GM13977 (cell line): Measurements from ENCODE around the gene ARHGAP15.

Source experiments
- DNase-seq: peaks from one replicate; pipeline ENCODE4 v3.0.0; 2012; ENCODE audit warnings: low spot score
- in situ Hi-C: fragments of 300-500 bp; cut with MboI; formaldehyde crosslinking; loops from one replicate; pipeline ENCODE4 v1.12.0; 2022; ENCODE audit warnings: low sequenced_read_pairs, low pct_unique_long_range_greater_than_20kb, mixed read lengths, inconsistent platforms; ENCODE audit not compliant: unreplicated experiment
- TF ChIP-seq, protein P1 (sequence below): IDR thresholded peaks from 2 replicates; pipeline ENCODE4 v1.5.1; 2012; ENCODE audit warnings: mild to moderate bottlenecking, control low read depth; ENCODE audit not compliant: insufficient read depth; ENCODE audit errors: extremely low read depth, missing control alignments

ARHGAP15 gene

DNA sequence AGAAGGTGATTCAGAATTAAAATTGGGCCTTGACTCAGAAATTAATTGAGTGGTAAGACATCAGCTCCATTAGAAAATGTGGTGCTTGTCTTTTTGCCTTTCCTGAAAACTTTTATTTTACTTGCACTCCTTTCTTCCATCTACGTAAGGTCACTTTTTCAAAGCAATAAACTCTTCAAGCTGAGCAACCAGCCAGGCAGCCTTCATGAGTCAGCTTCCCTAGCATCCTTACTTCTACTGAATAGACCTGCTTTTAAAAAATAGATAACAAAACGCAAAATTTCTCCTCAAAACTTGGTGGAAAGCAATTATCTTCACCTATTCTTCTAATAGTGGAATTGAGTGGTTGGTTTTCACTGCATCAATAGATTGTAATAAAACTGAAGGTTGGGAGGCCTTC lies 504.2 kb downstream of the ARHGAP15 start:
- in situ Hi-C loops: no loop called here
- no peak for DNase-seq
- TF ChIP-seq, protein P1, sequence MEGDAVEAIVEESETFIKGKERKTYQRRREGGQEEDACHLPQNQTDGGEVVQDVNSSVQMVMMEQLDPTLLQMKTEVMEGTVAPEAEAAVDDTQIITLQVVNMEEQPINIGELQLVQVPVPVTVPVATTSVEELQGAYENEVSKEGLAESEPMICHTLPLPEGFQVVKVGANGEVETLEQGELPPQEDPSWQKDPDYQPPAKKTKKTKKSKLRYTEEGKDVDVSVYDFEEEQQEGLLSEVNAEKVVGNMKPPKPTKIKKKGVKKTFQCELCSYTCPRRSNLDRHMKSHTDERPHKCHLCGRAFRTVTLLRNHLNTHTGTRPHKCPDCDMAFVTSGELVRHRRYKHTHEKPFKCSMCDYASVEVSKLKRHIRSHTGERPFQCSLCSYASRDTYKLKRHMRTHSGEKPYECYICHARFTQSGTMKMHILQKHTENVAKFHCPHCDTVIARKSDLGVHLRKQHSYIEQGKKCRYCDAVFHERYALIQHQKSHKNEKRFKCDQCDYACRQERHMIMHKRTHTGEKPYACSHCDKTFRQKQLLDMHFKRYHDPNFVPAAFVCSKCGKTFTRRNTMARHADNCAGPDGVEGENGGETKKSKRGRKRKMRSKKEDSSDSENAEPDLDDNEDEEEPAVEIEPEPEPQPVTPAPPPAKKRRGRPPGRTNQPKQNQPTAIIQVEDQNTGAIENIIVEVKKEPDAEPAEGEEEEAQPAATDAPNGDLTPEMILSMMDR: no peak

GRCh38 chr2:143635302-143635701 lies 506.1 kb downstream of the ARHGAP15 start:
- DNase-seq: no peak
- in situ Hi-C loops: no loop called here
- TF ChIP-seq, protein P1: no peak

DNA sequence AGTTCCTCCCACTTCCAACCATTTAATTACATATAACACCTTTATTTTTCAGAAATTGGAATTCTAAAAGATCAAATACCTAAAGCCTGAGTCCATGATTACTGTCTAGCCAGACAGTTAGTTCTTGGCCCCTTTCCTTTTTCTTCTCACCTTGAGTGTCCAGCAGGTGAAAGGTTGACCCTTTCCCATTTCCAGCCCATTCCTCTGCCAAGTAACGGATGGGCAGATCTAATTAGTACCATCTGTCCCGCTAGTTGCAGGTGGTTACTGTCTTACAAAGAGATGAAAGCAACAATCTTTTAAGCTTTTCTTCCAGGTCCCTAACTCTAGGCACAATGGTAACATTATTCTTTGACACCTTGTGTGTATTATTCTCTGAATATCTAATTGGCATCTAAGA lies 506.7 kb downstream of the ARHGAP15 start:
- TF ChIP-seq, protein P1: no peak
- DNase-seq: no peak
- in situ Hi-C loops: no loop called here

DNA sequence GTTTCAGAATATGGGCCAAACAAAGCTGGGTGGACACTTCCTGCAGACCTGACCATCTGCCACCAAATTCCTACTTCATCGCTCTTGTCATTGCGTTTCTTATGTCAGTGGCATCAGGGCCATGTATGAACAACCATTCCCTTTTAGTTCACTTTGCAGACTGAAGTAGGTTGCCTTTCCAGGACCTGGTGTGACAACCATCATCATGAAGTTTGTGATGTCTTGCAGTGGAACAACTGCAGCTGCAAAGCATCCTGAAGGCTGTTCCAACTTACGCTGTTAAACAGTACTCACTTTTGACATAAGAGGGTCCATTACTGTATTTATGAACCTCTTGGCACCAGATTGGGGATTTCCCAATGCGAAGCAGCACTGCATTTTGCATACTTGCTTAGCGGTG lies 511.6 kb downstream of the ARHGAP15 start:
- TF ChIP-seq, protein P1: no peak
- DNase-seq: no peak
- in situ Hi-C loops: no loop called here

DNA sequence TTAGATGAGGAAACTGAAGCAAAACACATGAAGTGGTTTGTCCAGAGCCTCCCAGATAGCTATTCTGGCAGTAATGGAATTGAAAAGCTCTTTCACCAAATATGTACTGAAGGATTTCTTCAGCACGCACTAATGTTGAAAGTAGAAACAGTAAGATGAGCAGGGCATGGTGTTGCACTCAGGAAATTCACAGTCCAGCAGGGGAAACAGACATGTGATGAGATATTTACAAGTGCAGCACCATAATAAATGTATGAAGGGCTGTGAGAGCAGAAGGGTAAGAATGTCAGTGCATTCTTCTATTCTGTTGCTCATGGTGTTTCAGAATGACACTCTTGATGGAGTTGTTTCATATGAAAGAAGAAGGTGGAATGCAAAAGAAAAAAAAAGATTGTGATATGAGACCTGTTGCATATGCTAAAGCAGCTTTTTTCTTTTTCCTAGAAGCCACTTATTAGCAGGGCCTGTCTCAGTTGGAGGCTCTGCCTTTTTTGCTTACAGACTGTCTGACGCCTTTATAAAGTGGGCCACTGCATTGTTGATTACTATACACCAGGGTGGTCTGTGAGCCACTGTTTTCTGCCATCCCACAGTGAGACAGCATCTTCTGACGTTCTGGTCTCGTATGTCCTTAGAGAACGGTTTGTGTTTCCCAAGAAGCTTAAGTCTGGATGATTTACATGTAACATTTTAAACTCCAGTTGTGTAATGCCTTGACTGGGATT lies 516.9 kb downstream of the ARHGAP15 start:
- no peak for DNase-seq
- TF ChIP-seq, protein P1: no peak
- in situ Hi-C loops: no loop called here

DNA sequence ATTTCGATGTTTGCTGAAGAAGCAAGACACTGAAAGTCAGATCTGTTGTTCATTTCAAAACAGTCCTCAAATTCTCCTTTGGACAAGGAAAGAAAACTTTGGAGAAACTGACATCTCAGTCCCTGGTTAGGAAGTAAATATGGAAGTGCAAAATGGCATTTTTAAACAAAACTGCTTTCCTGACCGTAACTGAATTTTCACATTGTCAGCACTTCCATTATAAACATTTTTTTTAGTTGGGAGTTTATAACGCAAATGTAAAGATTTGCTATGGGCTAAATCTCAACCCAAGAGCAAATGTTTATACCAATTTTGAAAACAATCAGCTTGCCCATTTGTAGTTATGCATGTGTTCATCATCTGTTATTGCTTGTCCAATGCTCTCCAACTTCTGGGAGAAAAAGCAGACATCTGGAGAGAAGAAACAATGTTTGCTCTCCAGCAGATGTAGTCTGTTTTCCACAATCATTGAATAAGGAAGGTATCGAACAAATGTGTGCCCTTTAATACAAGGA lies 520.1 kb downstream of the ARHGAP15 start:
- in situ Hi-C loops: no loop called here
- DNase-seq: no peak
- TF ChIP-seq, protein P1: no peak
